SH-SY5Y (cell line): Measurements from ENCODE around the gene RAC2.

Experiments
- GATA2 ChIP-seq: IDR thresholded peaks from 2 replicates; pipeline ENCODE4 v1.6.1; 2011; ENCODE audit warnings: mild to moderate bottlenecking, low read depth, low read length
- GATA3 ChIP-seq: IDR thresholded peaks from 2 replicates; pipeline ENCODE4 v1.6.1; 2011; ENCODE audit warnings: low read depth, mild to moderate bottlenecking, low read length, moderate library complexity

- TF ChIP-seq GATA2 (no peak), GATA3 (no peak)
Measured at GRCh38 chr22:37222440-37222971, 21.6 kb downstream of the RAC2 start.
